H1 (cell line): ENCODE results near the gene RRAS2. TPM values are rescaled to one million over a fixed set of nuclear protein-coding genes. Genes with fewer than 3 reads are reported as not detected.

Experiments
- BACH1 ChIP-seq: IDR thresholded peaks from 2 replicates; pipeline ENCODE4 v1.6.1; 2012; ENCODE audit warnings: low read length, improper control_type of control experiment
- CBX8 ChIP-seq: fragments of 300-800, 300-1000 bp; sonication (generic); IDR thresholded peaks from 2 replicates; pipeline ENCODE4 v1.7.1; 2016; ENCODE audit warnings: low read depth, low read length, borderline replicate concordance
- CTBP2 ChIP-seq: IDR thresholded peaks from 2 replicates; pipeline ENCODE4 v1.7.0; 2011; ENCODE audit warnings: borderline replicate concordance, mild to moderate bottlenecking, moderate library complexity, mixed read lengths, low read length; ENCODE audit not compliant: insufficient read depth, insufficient read length
- JUN ChIP-seq: IDR thresholded peaks from 2 replicates; pipeline ENCODE4 v1.6.1; 2011; ENCODE audit warnings: low read depth, mild to moderate bottlenecking, improper control_type of control experiment, low read length
- RAD21 ChIP-seq, 2 experiments: IDR thresholded peaks in 1 of 2; conservative IDR thresholded peaks in 1 of 2; 2 replicates each; pipeline ENCODE4 v1.6.1; 2011; ENCODE audit warnings: low read depth in 2 of 2, low read length in 2 of 2, improper control_type of control experiment in 1 of 2, inconsistent platforms in 1 of 2, mild to moderate bottlenecking in 1 of 2, moderate library complexity in 1 of 2
- SP2 ChIP-seq: IDR thresholded peaks from 2 replicates; pipeline ENCODE4 v1.6.1; 2012; ENCODE audit warnings: mild to moderate bottlenecking, low read length, inconsistent platforms
- YY1 ChIP-seq: IDR thresholded peaks from 2 replicates; pipeline ENCODE4 v1.6.1; 2011; ENCODE audit warnings: low read depth, mild to moderate bottlenecking, low read length
- ZNF274 ChIP-seq: IDR thresholded peaks from 2 replicates; pipeline ENCODE4 v1.7.0; 2012; ENCODE audit warnings: low read length, borderline replicate concordance; ENCODE audit errors: extremely low read depth
- polyA plus RNA-seq, 7 experiments: library from polyadenylated mRNA; depleted of rRNA in 3 of 7; stranded (reverse) in 5 of 7; unstranded in 2 of 7; fragments of >200 nt in 5 of 7; fragments of 200-250 nt in 2 of 7; gene quantifications; 1 replicate in 5 of 7; 2 replicates in 1 of 7; 4 replicates in 1 of 7; pipeline versions ENCODE4 v1.2.1 to v1.2.3, GENCODE V29; 2011 to 2013; ENCODE audit warnings: missing spikeins in 2 of 7, mixed read lengths in 2 of 7
- total RNA-seq: library from RNA; stranded (reverse); fragmentation: NEBNext Ultra II Directional; extraction: Animal tissue kit (Norgen Biotek cat#: 25700); gene quantifications from 2 replicates; pipeline ENCODE4 v1.2.1, GENCODE V29; 2021
- TF ChIP-seq, protein P1 (sequence below), 3 experiments: IDR thresholded peaks; 1 replicate in 2 of 3; 2 replicates in 1 of 3; pipeline versions ENCODE4 v1.5.1 to v1.6.1; 2011; ENCODE audit warnings: low read length in 3 of 3, mild to moderate bottlenecking in 3 of 3, inconsistent platforms in 2 of 3, low read depth in 1 of 3, moderate library complexity in 1 of 3; ENCODE audit not compliant: insufficient read depth in 1 of 3; ENCODE audit errors: control extremely low read depth in 1 of 3
- TF ChIP-seq, protein P2 (sequence below): IDR thresholded peaks from 2 replicates; pipeline ENCODE4 v1.6.1; 2011; ENCODE audit warnings: low read depth, mild to moderate bottlenecking, low read length; ENCODE audit not compliant: insufficient read depth

RRAS2 gene
- total and polyA plus RNA-seq, 2 of the 8 experiments (the other 6 are each of a cell fraction or from before 2014, with no cell fraction given) = 72.3 to 234 TPM

DNA sequence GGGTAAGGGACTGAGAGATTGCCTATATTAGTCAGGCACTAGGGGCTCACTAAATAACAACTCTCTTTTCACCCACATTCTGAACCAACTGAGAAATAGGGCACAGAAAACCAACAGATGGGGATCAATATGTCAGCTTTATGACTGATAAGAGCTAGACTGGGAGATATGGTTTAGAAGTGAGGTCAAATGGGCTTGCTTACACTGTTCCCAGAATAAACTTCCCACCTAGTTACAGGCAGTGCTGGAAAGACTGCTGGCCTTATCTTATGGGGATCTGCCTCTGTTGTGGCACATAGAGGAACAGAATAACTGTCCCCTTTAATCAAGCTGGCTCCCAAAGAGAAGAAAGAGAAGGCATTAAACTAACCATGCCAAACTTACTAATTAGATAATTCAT lies 10.6 kb upstream of the RRAS2 start (continued):
- TF ChIP-seq, protein P1, sequence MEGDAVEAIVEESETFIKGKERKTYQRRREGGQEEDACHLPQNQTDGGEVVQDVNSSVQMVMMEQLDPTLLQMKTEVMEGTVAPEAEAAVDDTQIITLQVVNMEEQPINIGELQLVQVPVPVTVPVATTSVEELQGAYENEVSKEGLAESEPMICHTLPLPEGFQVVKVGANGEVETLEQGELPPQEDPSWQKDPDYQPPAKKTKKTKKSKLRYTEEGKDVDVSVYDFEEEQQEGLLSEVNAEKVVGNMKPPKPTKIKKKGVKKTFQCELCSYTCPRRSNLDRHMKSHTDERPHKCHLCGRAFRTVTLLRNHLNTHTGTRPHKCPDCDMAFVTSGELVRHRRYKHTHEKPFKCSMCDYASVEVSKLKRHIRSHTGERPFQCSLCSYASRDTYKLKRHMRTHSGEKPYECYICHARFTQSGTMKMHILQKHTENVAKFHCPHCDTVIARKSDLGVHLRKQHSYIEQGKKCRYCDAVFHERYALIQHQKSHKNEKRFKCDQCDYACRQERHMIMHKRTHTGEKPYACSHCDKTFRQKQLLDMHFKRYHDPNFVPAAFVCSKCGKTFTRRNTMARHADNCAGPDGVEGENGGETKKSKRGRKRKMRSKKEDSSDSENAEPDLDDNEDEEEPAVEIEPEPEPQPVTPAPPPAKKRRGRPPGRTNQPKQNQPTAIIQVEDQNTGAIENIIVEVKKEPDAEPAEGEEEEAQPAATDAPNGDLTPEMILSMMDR (IDR thresholded peaks at IDR 0.05; ENCODE audit: control extremely low read depth in 1 of 3, insufficient read depth in 1 of 3, low read depth in 1 of 3, low read length in 3 of 3) = no peak
- TF ChIP-seq, protein P2, sequence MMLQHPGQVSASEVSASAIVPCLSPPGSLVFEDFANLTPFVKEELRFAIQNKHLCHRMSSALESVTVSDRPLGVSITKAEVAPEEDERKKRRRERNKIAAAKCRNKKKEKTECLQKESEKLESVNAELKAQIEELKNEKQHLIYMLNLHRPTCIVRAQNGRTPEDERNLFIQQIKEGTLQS = no peak
- TF ChIP-seq JUN (no peak), CBX8 (no peak), ZNF274 (no peak), YY1 (no peak), CTBP2 (no peak), RAD21 (IDR thresholded peaks at IDR 0.05 in 1 of 2, conservative IDR thresholded peaks at IDR 0.05 in 1 of 2; ENCODE audit: low read depth in 2 of 2, low read length in 2 of 2) (no peak), SP2 (no peak), BACH1 (no peak)
